ENCODE measurements around the gene GRK5.

DNA sequence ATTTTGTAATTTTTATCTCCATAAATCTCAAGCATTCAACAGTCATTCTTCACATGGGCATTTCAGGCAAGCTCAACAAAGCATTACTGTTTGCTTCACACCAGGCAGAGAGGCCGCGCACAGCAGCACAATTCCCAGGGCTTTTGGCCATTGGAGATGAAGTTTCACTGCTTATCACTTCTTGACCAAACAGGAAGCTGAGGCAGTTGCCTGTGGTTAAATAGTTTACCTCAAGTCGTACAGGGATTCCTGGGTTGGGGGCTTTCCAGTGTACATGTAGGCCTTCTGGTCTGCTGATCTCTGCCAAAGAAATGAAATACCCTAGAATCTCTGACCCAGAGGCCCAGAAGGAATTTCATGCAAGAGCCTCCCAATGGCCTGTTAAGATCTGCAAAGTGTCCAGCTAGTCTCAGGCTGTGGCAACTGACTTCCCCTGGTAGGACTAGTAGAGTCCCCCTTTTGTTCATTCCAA is 17.5 kb upstream of the GRK5 start:
- TF ChIP-seq ELF4 (CRISPR knock-in tag; IDR thresholded peaks at IDR 0.05; ENCODE audit: low read depth) (no peak), ESRRA (CRISPR knock-in tag; IDR thresholded peaks at IDR 0.05; ENCODE audit: borderline replicate concordance) (no peak)
